Vagina (tissue), 2 donors: ENCODE measurements around the gene FAM20A. TPM values are rescaled to one million over a fixed set of nuclear protein-coding genes. Genes with fewer than 3 reads are reported as not detected.

ENCODE experiments used
- DNase-seq, 2 donors: peaks; one replicate each; pipeline ENCODE4 v3.0.0-alpha.2; 2017; ENCODE audit errors: extremely low spot score in 2 of 2
- H3K27ac ChIP-seq: fragments of 200-600 bp; sonication (generic); one replicate; pipeline ENCODE4 v1.5.1; 2019
- H3K27me3 ChIP-seq: fragments of 200-600 bp; sonication (generic); one replicate; pipeline ENCODE4 v1.5.1; 2019
- H3K36me3 ChIP-seq, 2 donors: fragments of 200-600 bp; sonication (generic); one replicate each; pipeline ENCODE4 v1.5.1; 2017 to 2019
- H3K4me1 ChIP-seq: fragments of 200-600 bp; sonication (generic); one replicate; pipeline ENCODE4 v1.5.1; 2019
- H3K4me3 ChIP-seq, 2 donors: fragments of 200-600 bp; sonication (generic); 1 replicate in 1 of 2; 2 replicates in 1 of 2; pipeline ENCODE4 v1.5.1; 2016 to 2019
- H3K9me3 ChIP-seq: fragments of 200-600 bp; sonication (generic); one replicate; pipeline ENCODE4 v1.5.1; 2019
- CTCF ChIP-seq, 3 experiments: fragments of 450-650 bp in 2 of 3; fragments of 200-600 bp in 1 of 3; sonication (generic) in 1 of 3; IDR thresholded peaks; one replicate each; pipeline ENCODE4 v1.5.1; 2017 to 2019; ENCODE audit warnings: antibody characterized with exemption in 3 of 3, mild to moderate bottlenecking in 2 of 3, moderate library complexity in 2 of 3
- POLR2A ChIP-seq, 2 donors: fragments of 450-650 bp; IDR thresholded peaks; one replicate each; pipeline ENCODE4 v1.6.1; 2017; ENCODE audit warnings: antibody characterized with exemption in 2 of 2, mild to moderate bottlenecking in 2 of 2, moderate library complexity in 2 of 2
- POLR2AphosphoS5 ChIP-seq, 2 donors: sonication (generic); formaldehyde crosslinking; IDR thresholded peaks; one replicate each; pipeline ENCODE4 v1.9.0; 2017; ENCODE audit warnings: antibody characterized with exemption in 2 of 2, mild to moderate bottlenecking in 2 of 2, low read depth in 1 of 2; ENCODE audit not compliant: insufficient read depth in 1 of 2
- intact Hi-C: fragments of 100-400 bp; cut with DNase I; formaldehyde crosslinking; loops from one replicate; pipeline ENCODE4 v1.15.1; 2023
- total RNA-seq: library from RNA; depleted of rRNA; stranded (reverse); fragments of >200 nt; gene quantifications from one replicate; pipeline ENCODE4 v1.2.3, GENCODE V29; 2016

FAM20A gene
- total RNA-seq, 1 donor from 2014 or later: 16.2 TPM

GRCh38 chr17:68570526-68570925, 30.6 kb downstream of the FAM20A start:
- Histone ChIP-seq H3K27me3 (no peaks in the 10 kb centered on the region), H3K9me3 (no peaks in the 10 kb centered on the region), H3K4me1 (peaks cover 25% of the 10 kb centered on the region), H3K36me3 (no peaks in the 10 kb centered on the region), H3K4me3 (no peak overlapping the region), H3K27ac (no peak overlapping the region)
- intact Hi-C loops: no loop called here
- no peak for DNase-seq
- TF ChIP-seq POLR2A (IDR thresholded peaks at IDR 0.05) (no peak), CTCF (IDR thresholded peaks at IDR 0.05) (no peak), POLR2AphosphoS5 (IDR thresholded peaks at IDR 0.05; ENCODE audit: insufficient read depth in 1 of 2, low read depth in 1 of 2) (no peak)

GRCh38 chr17:68569346-68569745, 31.8 kb downstream of the FAM20A start:
- no peak overlapping the region for H3K27ac ChIP-seq
- intact Hi-C loops: no loop called here
- H3K4me1 ChIP-seq: peaks cover 36% of the 10 kb centered on the region
- no peak for DNase-seq
- H3K4me3 ChIP-seq: no peak overlapping the region
- H3K27me3 ChIP-seq: no peaks in the 10 kb centered on the region
- no peaks in the 10 kb centered on the region for H3K9me3 ChIP-seq
- no peaks in the 10 kb centered on the region for H3K36me3 ChIP-seq
- TF ChIP-seq POLR2A (IDR thresholded peaks at IDR 0.05): no peak
- no peak for TF ChIP-seq POLR2AphosphoS5 (IDR thresholded peaks at IDR 0.05; ENCODE audit: insufficient read depth in 1 of 2, low read depth in 1 of 2)
- TF ChIP-seq CTCF (IDR thresholded peaks at IDR 0.05): no peak

GRCh38 chr17:68568581-68568980, 32.6 kb downstream of the FAM20A start:
- no peak for DNase-seq
- H3K27ac ChIP-seq: no peak overlapping the region
- TF ChIP-seq CTCF (IDR thresholded peaks at IDR 0.05): no peak
- no peak for TF ChIP-seq POLR2AphosphoS5 (IDR thresholded peaks at IDR 0.05; ENCODE audit: insufficient read depth in 1 of 2, low read depth in 1 of 2)
- no peak for TF ChIP-seq POLR2A (IDR thresholded peaks at IDR 0.05)
- H3K27me3 ChIP-seq: no peaks in the 10 kb centered on the region
- H3K9me3 ChIP-seq: no peaks in the 10 kb centered on the region
- H3K36me3 ChIP-seq: no peaks in the 10 kb centered on the region
- no peak overlapping the region for H3K4me3 ChIP-seq
- H3K4me1 ChIP-seq: peaks cover 43% of the 10 kb centered on the region
- intact Hi-C loops: no loop called here

- intact Hi-C loops: no loop called here
- no peak for TF ChIP-seq POLR2AphosphoS5 (IDR thresholded peaks at IDR 0.05; ENCODE audit: insufficient read depth in 1 of 2, low read depth in 1 of 2)
- TF ChIP-seq CTCF (IDR thresholded peaks at IDR 0.05): no peak
- no peak for TF ChIP-seq POLR2A (IDR thresholded peaks at IDR 0.05)
- no peaks in the 10 kb centered on the region for H3K36me3 ChIP-seq
- no peaks in the 10 kb centered on the region for H3K27me3 ChIP-seq
- peaks cover 48% of the 10 kb centered on the region for H3K4me1 ChIP-seq
- peak overlapping the region; percentile 29 for H3K27ac ChIP-seq
- H3K4me3 ChIP-seq: no peak overlapping the region
- H3K9me3 ChIP-seq: no peaks in the 10 kb centered on the region
- no peak for DNase-seq
Observed at GRCh38 chr17:68567581-68567980, 33.6 kb downstream of the FAM20A start.

- peak overlapping the region; percentile 29 for H3K27ac ChIP-seq
- intact Hi-C loops: no loop called here
- no peak overlapping the region for H3K4me3 ChIP-seq
Observed at GRCh38 chr17:68567035-68567434, 34.1 kb downstream of the FAM20A start.

More at GRCh38 chr17:68567035-68567434, 34.1 kb downstream of the FAM20A start:
- Histone ChIP-seq H3K27me3 (no peaks in the 10 kb centered on the region), H3K36me3 (no peaks in the 10 kb centered on the region), H3K9me3 (no peaks in the 10 kb centered on the region), H3K4me1 (peaks cover 52% of the 10 kb centered on the region)
- TF ChIP-seq POLR2A (IDR thresholded peaks at IDR 0.05) (no peak), CTCF (IDR thresholded peaks at IDR 0.05) (no peak), POLR2AphosphoS5 (IDR thresholded peaks at IDR 0.05; ENCODE audit: insufficient read depth in 1 of 2, low read depth in 1 of 2) (no peak)
- DNase-seq: no peak
